Gastrocnemius medialis (tissue), 4 donors: ENCODE data around the gene OPRL1. TPM values are rescaled to one million over a fixed set of nuclear protein-coding genes. Genes with fewer than 3 reads are reported as not detected.

Experiments
- ATAC-seq, 2 donors: fragments of 150-250 bp; one replicate each; pipeline ENCODE4 v1.9.1; 2016
- DNase-seq, 2 donors: peaks; one replicate each; pipeline ENCODE4 v3.0.0-alpha.2; 2019
- H3K27ac ChIP-seq, 4 donors: fragments of 200-600 bp; sonication (generic); 1 replicate in 1 of 4; 2 replicates in 3 of 4; pipeline ENCODE4 v1.5.1; 2016 to 2018; ENCODE audit warnings: mild to moderate bottlenecking in 2 of 4, moderate library complexity in 1 of 4
- H3K27me3 ChIP-seq, 3 donors: fragments of 200-600 bp; sonication (generic) in 2 of 3; 1 replicate in 1 of 3; 2 replicates in 2 of 3; pipeline versions ENCODE4 v1.5.1 to v1.6.0; 2016 to 2019; ENCODE audit warnings: mild to moderate bottlenecking in 1 of 3, moderate library complexity in 1 of 3
- H3K36me3 ChIP-seq, 2 donors: fragments of 200-600 bp; sonication (generic) in 1 of 2; one replicate each; pipeline ENCODE4 v1.5.1; 2017 to 2018
- H3K4me1 ChIP-seq, 2 donors: fragments of 200-600 bp; sonication (generic) in 1 of 2; one replicate each; pipeline ENCODE4 v1.5.1; 2016 to 2017; ENCODE audit warnings: mild to moderate bottlenecking in 2 of 2
- H3K4me3 ChIP-seq, 4 donors: fragments of 200-600 bp; sonication (generic) in 3 of 4; 1 replicate in 1 of 4; 2 replicates in 3 of 4; pipeline ENCODE4 v1.5.1; 2016 to 2019; ENCODE audit warnings: mild to moderate bottlenecking in 2 of 4
- H3K9me3 ChIP-seq, 3 donors: fragments of 200-600 bp; sonication (generic) in 2 of 3; 1 replicate in 1 of 3; 2 replicates in 2 of 3; pipeline ENCODE4 v1.5.1; 2016 to 2019
- POLR2A ChIP-seq, 2 donors: fragments of 450-650 bp; IDR thresholded peaks; one replicate each; pipeline ENCODE4 v1.6.1; 2017; ENCODE audit warnings: antibody characterized with exemption in 2 of 2, mild to moderate bottlenecking in 2 of 2, moderate library complexity in 2 of 2
- in situ Hi-C, 4 donors: fragments of 200-750 bp; cut with MboI; loops; one replicate each; pipeline versions ENCODE4 v1.15.0 to v1.8.0; 2017; ENCODE audit warnings: low sequenced_read_pairs in 4 of 4
- intact Hi-C: fragments of 100-400 bp; cut with DNase I; formaldehyde crosslinking; loops from one replicate; pipeline ENCODE4 v1.15.1; 2023; ENCODE audit warnings: low total_unique reads
- total RNA-seq, 4 donors: library from RNA; depleted of rRNA; stranded (reverse); fragments of >200 nt; gene quantifications; one replicate each; pipeline versions ENCODE4 v1.1.0 to v1.2.3, GENCODE V29; 2016
- TF ChIP-seq, protein P1 (sequence below), 5 experiments: fragments of 450-650 bp in 3 of 5; fragments of 200-600 bp in 2 of 5; sonication (generic) in 2 of 5; IDR thresholded peaks in 4 of 5; conservative IDR thresholded peaks in 1 of 5; 1 replicate in 4 of 5; 2 replicates in 1 of 5; pipeline ENCODE4 v1.5.1; 2016 to 2019; ENCODE audit warnings: antibody characterized with exemption in 5 of 5, mild to moderate bottlenecking in 3 of 5, moderate library complexity in 3 of 5

OPRL1 gene
- total RNA-seq, 4 donors from 2014 or later, result 0.10 to 0.68 (median 0.15) TPM

DNA sequence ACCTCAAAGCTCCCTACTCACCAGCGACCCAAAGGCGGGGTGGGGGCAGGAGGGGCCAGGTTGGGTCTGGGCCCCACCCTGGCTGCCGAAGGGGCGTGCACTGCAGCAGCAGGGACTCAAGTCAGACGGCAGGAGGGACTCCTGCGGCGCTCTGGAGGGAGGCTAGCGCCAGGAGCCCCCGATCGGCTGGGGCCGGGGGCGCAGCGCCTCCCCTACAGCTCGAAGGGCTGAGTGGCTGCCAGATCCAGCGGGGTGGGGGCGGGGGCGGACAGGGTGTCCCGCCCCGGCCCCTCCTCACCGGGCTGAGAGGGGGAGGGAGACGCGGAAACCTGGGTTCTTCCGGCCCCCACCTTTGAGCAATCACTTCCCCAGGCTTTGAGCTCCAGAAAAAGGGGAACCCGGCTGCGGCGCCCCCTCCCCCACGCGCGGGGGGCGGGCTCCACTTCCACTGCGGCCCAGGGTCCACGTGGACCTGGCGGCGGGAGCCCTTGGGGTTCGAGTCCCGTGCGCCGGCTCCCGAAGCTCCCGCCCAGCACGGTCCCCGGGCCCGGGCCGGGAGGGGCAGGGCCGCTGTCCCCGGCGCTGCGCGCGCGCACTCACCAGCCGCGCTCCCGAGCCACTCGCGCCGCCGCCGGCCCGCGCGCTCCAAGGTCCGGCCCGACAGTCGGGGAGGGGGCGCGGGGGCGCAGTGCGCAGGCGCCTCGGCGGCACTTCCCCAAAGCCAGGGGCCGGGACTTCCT lies 439 bp upstream of the OPRL1 start, which contains the start of gene RGS19:
TSS of gene RGS19 (minus strand) at position 246 of the 740 bp plus-strand sequence. CDS start 2,632 bp downstream, outside the sequence.
- in situ Hi-C loops (no loop called here), intact Hi-C loops (no loop called here)
- Histone ChIP-seq H3K4me1 (peaks cover 13 to 18% of the 10 kb centered on the region in 2 donors), H3K27ac (peak within 1 kb of the TSS; percentile 68 to 72 (median 69)), H3K36me3 (no peaks in the 10 kb centered on the region), H3K27me3 (peaks cover 4 to 16% (median 11%) of the 10 kb centered on the region in 3 donors), H3K4me3 (peak within 1 kb of the TSS; percentile 65 to 88 (median 74)), H3K9me3 (no peaks in the 10 kb centered on the region)
- peak; percentile 27 to 53 for ATAC-seq
- peak; percentile 43 to 56 for DNase-seq
- peak; percentile 11 to 32 for TF ChIP-seq POLR2A (IDR thresholded peaks at IDR 0.05)
- TF ChIP-seq, protein P1, sequence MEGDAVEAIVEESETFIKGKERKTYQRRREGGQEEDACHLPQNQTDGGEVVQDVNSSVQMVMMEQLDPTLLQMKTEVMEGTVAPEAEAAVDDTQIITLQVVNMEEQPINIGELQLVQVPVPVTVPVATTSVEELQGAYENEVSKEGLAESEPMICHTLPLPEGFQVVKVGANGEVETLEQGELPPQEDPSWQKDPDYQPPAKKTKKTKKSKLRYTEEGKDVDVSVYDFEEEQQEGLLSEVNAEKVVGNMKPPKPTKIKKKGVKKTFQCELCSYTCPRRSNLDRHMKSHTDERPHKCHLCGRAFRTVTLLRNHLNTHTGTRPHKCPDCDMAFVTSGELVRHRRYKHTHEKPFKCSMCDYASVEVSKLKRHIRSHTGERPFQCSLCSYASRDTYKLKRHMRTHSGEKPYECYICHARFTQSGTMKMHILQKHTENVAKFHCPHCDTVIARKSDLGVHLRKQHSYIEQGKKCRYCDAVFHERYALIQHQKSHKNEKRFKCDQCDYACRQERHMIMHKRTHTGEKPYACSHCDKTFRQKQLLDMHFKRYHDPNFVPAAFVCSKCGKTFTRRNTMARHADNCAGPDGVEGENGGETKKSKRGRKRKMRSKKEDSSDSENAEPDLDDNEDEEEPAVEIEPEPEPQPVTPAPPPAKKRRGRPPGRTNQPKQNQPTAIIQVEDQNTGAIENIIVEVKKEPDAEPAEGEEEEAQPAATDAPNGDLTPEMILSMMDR (IDR thresholded peaks at IDR 0.05 in 4 of 5, conservative IDR thresholded peaks at IDR 0.05 in 1 of 5), result no peak

DNA sequence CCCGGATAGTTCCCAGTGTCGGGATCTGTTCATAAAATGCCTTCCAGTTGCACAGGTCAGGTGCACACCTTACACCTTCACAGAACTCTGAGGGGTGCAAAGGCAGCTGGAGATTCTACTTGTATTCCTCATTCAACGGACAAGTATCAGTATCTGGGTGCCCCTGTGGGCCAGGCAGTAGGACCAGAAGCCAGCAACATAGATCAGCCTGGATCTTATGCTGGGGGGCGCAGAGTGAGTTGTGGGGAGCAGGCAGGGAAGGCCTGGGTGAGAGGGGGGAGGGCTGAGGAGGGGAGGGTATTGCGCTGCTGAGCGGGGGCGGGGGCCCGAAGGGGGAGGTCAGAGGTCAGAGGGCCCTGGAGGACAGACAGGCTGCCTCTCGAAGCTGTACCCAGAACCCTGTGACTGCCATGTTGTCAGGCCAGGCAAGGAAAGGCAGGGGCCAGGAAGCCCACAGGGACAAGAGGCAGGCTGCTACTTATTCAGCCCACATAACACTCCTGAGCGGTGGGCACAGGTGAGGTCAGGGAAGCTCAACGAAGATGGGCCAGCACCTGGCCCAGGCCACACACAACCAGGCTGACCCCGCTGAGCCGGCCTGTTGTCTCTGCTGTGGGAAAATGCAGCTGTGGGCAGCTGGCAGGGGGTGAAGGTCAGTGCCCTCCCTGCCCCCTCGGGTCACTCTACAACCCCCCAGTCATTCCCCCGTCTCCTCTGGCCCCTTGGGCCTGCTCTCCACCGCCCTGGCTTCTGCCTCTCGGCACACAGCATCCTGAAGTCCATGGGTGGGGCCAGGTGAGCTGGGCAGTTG lies 1.1 kb downstream of the OPRL1 start:
- H3K9me3 ChIP-seq, result no peaks in the 10 kb centered on the region

DNA sequence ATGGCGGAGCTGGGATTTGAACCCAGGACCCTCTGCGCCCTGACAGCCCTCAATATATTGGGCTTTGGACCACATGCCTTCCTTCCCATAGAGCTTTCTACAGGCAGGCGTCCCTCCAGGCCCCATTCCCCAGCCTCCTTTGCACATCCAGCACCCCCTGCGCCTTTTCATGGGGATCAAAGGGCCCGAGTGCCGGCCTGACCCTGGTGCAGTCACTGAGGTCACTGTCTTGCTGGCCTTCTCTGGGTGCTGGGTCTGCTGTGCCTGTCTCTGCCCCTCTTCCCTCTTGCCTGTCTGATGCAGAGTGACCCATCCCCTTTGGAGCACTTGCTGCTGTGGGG lies 1.7 kb downstream of the OPRL1 start:
- in situ Hi-C loops (no loop called here), intact Hi-C loops (no loop called here)
- H3K27ac ChIP-seq, result no peak overlapping the region
- DNase-seq, result no peak
- no peak for ATAC-seq
- TF ChIP-seq, protein P1 (IDR thresholded peaks at IDR 0.05 in 4 of 5, conservative IDR thresholded peaks at IDR 0.05 in 1 of 5), result no peak
- TF ChIP-seq POLR2A (IDR thresholded peaks at IDR 0.05), result no peak
- H3K4me1 ChIP-seq, result peaks cover 13 to 18% of the 10 kb centered on the region in 2 donors
- H3K9me3 ChIP-seq, result no peaks in the 10 kb centered on the region
- H3K36me3 ChIP-seq, result no peaks in the 10 kb centered on the region
- no peak overlapping the region for H3K4me3 ChIP-seq
- peaks cover 23 to 32% (median 32%) of the 10 kb centered on the region in 3 donors for H3K27me3 ChIP-seq

More for the DNA sequence above, 1.1 kb downstream of the OPRL1 start:
- ATAC-seq (no peak), DNase-seq (no peak)
- Histone ChIP-seq H3K36me3 (no peaks in the 10 kb centered on the region), H3K4me1 (peaks cover 13 to 18% of the 10 kb centered on the region in 2 donors), H3K27me3 (peaks cover 19 to 28% (median 27%) of the 10 kb centered on the region in 3 donors), H3K27ac (no peak overlapping the region), H3K4me3 (peak overlapping the region in 2 of 4 donors; percentile 52 to 76)
- in situ Hi-C loops, result no loop called here
- intact Hi-C loops, result no loop called here
- TF ChIP-seq, protein P1 (IDR thresholded peaks at IDR 0.05 in 4 of 5, conservative IDR thresholded peaks at IDR 0.05 in 1 of 5), result no peak
- TF ChIP-seq POLR2A (IDR thresholded peaks at IDR 0.05), result no peak

DNA sequence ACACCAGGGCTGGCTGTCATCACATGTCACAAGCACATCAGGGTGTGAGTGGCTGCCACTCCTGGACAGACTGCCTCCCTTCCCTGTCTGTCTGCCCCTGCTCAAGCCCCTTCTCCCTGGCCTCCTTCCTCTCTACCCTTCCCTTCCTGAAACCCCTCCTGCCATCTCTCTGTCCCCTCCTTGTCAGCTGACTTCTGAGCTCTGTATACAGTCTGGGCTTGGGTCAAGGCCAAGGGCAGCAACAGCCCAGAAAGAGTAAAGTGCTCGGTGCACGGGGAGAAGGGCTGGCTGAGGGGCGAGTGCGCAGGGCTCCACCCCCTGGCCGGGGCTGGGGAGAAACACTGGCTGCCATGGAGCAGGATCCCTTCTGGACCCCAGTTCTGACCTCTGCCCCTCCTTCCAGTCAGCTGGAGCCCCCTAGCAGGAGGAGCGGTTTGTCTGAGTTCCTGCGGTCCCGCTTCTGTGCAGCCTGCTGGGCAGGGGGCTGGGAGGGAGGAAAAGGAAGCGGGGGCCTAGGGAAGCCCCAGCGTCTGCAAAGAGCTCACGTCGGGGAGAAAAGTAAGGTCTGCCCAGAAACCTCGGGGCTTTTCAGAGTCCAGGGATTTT lies 2.3 kb downstream of the OPRL1 start:
- H3K4me1 ChIP-seq, result peaks cover 13 to 18% of the 10 kb centered on the region in 2 donors
- ATAC-seq (no peak), DNase-seq (no peak)
- in situ Hi-C loops, result no loop called here
- no peaks in the 10 kb centered on the region for H3K36me3 ChIP-seq
- H3K4me3 ChIP-seq, result no peak overlapping the region
- intact Hi-C loops, result no loop called here
- no peaks in the 10 kb centered on the region for H3K9me3 ChIP-seq
- TF ChIP-seq, protein P1 (IDR thresholded peaks at IDR 0.05 in 4 of 5, conservative IDR thresholded peaks at IDR 0.05 in 1 of 5), result no peak
- TF ChIP-seq POLR2A (IDR thresholded peaks at IDR 0.05), result no peak
- no peak overlapping the region for H3K27ac ChIP-seq
- H3K27me3 ChIP-seq, result peaks cover 23 to 35% (median 32%) of the 10 kb centered on the region in 3 donors
